ENCODE measurements around the gene EPHB3. TPM values are rescaled to one million over a fixed set of nuclear protein-coding genes. Genes with fewer than 3 reads are reported as not detected.

The EPHB3 gene
- polyA plus RNA-seq, 1 of the 3 experiments (the other 2 are of a cell fraction): 4.2 TPM

DNA sequence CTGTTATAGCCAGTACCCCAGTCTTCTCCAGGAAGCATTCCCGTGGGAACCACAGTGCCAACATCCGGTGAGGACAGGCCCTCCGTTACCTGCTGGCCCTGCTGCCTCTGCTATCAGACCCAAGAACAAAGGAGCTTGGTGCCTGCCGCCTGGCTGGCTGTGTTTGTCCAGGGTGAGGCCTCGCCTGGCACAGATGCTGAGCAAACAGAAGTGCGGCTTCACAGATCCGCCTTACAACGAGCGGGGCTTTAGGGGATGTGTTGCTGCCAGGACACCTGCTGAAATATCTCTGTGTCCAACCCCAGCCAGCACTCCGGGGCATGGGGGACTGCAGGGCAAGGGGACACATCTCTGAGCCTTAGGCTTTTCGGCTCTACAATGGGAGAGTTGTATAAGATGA is 2.2 kb upstream of the EPHB3 start:
- peaks cover 5 to 22% of the 10 kb centered on the region in 2 experiments; a peak in 3 of 4 replicates for H3K4me1 ChIP-seq (ENCODE audit: control insufficient read depth in 1 of 2, insufficient read depth in 2 of 2, low read depth in 1 of 2, low read length in 1 of 2)
- no peak for DNase-seq
- no peak overlapping the region for H3K4me2 ChIP-seq
- peaks cover 4% of the 10 kb centered on the region for H3F3A ChIP-seq (replicated peaks; ENCODE audit: insufficient read depth)
- H3K9ac ChIP-seq: no peak overlapping the region
- no peaks in the 10 kb centered on the region for H3K79me2 ChIP-seq (ENCODE audit: insufficient read depth)
- WGBS (ENCODE audit: low lambda C conversion rate): 60% methylated on average over 6 of the region's 11 CpGs
- no peaks in the 10 kb centered on the region for H3K9me2 ChIP-seq
- H3K27me3 ChIP-seq (ENCODE audit: insufficient read depth): peaks cover 12% of the 10 kb centered on the region; the same call in 1 of the 2 replicates
- H3K36me3 ChIP-seq (replicated peaks in 1 of 2; ENCODE audit: control insufficient read depth in 1 of 2, insufficient read depth in 2 of 2, low read length in 1 of 2): no peaks in the 10 kb centered on the region
- TF ChIP-seq SIN3A (IDR thresholded peaks at IDR 0.05; ENCODE audit: borderline replicate concordance, low read depth, low read length): no peak
- TF ChIP-seq MEF2A (IDR thresholded peaks at IDR 0.05; ENCODE audit: borderline replicate concordance, low read depth): no peak
- TF ChIP-seq FOXM1 (IDR thresholded peaks at IDR 0.05; ENCODE audit: low read depth): no peak
- TF ChIP-seq NRF1 (IDR thresholded peaks at IDR 0.05; ENCODE audit: low read depth, low read length): no peak
- TF ChIP-seq, protein P1, sequence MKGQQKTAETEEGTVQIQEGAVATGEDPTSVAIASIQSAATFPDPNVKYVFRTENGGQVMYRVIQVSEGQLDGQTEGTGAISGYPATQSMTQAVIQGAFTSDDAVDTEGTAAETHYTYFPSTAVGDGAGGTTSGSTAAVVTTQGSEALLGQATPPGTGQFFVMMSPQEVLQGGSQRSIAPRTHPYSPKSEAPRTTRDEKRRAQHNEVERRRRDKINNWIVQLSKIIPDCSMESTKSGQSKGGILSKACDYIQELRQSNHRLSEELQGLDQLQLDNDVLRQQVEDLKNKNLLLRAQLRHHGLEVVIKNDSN (IDR thresholded peaks at IDR 0.05; ENCODE audit: borderline replicate concordance, low read depth): no peak
- TF ChIP-seq POLR2AphosphoS5 (IDR thresholded peaks at IDR 0.05; ENCODE audit: low read depth, low read length): no peak
- no peak for TF ChIP-seq ELF1 (IDR thresholded peaks at IDR 0.05)
- TF ChIP-seq RCOR1 (IDR thresholded peaks at IDR 0.05; ENCODE audit: low read length): no peak
- TF ChIP-seq FOSL2 (IDR thresholded peaks at IDR 0.05; ENCODE audit: borderline replicate concordance, low read depth): no peak
- no peak for TF ChIP-seq FOXJ3 (CRISPR knock-in tag; IDR thresholded peaks at IDR 0.05)
- TF ChIP-seq RXRA (IDR thresholded peaks at IDR 0.05; ENCODE audit: borderline replicate concordance, low read depth): no peak
- TF ChIP-seq, protein P2, sequence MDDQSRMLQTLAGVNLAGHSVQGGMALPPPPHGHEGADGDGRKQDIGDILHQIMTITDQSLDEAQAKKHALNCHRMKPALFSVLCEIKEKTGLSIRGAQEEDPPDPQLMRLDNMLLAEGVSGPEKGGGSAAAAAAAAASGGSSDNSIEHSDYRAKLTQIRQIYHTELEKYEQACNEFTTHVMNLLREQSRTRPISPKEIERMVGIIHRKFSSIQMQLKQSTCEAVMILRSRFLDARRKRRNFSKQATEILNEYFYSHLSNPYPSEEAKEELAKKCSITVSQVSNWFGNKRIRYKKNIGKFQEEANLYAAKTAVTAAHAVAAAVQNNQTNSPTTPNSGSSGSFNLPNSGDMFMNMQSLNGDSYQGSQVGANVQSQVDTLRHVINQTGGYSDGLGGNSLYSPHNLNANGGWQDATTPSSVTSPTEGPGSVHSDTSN (IDR thresholded peaks at IDR 0.05): no peak
- TF ChIP-seq, protein P3, sequence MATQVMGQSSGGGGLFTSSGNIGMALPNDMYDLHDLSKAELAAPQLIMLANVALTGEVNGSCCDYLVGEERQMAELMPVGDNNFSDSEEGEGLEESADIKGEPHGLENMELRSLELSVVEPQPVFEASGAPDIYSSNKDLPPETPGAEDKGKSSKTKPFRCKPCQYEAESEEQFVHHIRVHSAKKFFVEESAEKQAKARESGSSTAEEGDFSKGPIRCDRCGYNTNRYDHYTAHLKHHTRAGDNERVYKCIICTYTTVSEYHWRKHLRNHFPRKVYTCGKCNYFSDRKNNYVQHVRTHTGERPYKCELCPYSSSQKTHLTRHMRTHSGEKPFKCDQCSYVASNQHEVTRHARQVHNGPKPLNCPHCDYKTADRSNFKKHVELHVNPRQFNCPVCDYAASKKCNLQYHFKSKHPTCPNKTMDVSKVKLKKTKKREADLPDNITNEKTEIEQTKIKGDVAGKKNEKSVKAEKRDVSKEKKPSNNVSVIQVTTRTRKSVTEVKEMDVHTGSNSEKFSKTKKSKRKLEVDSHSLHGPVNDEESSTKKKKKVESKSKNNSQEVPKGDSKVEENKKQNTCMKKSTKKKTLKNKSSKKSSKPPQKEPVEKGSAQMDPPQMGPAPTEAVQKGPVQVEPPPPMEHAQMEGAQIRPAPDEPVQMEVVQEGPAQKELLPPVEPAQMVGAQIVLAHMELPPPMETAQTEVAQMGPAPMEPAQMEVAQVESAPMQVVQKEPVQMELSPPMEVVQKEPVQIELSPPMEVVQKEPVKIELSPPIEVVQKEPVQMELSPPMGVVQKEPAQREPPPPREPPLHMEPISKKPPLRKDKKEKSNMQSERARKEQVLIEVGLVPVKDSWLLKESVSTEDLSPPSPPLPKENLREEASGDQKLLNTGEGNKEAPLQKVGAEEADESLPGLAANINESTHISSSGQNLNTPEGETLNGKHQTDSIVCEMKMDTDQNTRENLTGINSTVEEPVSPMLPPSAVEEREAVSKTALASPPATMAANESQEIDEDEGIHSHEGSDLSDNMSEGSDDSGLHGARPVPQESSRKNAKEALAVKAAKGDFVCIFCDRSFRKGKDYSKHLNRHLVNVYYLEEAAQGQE (IDR thresholded peaks at IDR 0.05; ENCODE audit: low read depth, low read length): no peak
- no peak for TF ChIP-seq MXI1 (IDR thresholded peaks at IDR 0.05; ENCODE audit: low read depth, low read length)
- TF ChIP-seq NFIC (IDR thresholded peaks at IDR 0.05; ENCODE audit: borderline replicate concordance): no peak
- H3K27ac ChIP-seq (ENCODE audit: low read depth in 2 of 2, low read length in 1 of 2): no peak overlapping the region
- no peaks in the 10 kb centered on the region for H4K20me1 ChIP-seq (ENCODE audit: insufficient read depth)
- ChIA-PET CTCF (interaction anchor here (0.7 to 3.6 kb wide), 4 partner anchors 12 to 244 kb away, joined by 3 to 17 read pairs (median 4); no protein-coding TSS in a partner anchor), POLR2A (no interaction called here)
- H3K9me3 ChIP-seq: no peaks in the 10 kb centered on the region
- H3K4me3 ChIP-seq (ENCODE audit: low read depth in 2 of 2, low read length in 1 of 2): no peak overlapping the region
- H2AFZ ChIP-seq (ENCODE audit: low read depth): no peak overlapping the region

Data from SK-N-SH (cell line).